ENCODE results near the gene NKX2-2. TPM values are rescaled to one million over a fixed set of nuclear protein-coding genes. Genes with fewer than 3 reads are reported as not detected.
A peak's percentile ranks its signal among the peaks of the same experiment; 100 is the strongest.

The NKX2-2 gene
- total and polyA plus RNA-seq, 2 of the 4 experiments (the other 2 are of a cell fraction) = not detected

- Histone ChIP-seq H3K27ac (ENCODE audit: insufficient read depth, low read length) (no peak overlapping the region), H3K14ac (replicated peaks; ENCODE audit: low read depth, low read length) (no peak overlapping the region), H2AK5ac (ENCODE audit: low read depth, low read length) (no peak overlapping the region), H2BK20ac (ENCODE audit: low read depth, low read length) (no peak overlapping the region), H2BK120ac (ENCODE audit: low read depth, low read length) (no peak overlapping the region), H3K9me1 (ENCODE audit: insufficient read depth, low read length) (no peaks in the 10 kb centered on the region), H2BK5ac (ENCODE audit: low read depth, low read length, poor library complexity, severe bottlenecking) (no peak overlapping the region), H2AK9ac (replicated peaks; ENCODE audit: low read depth, low read length, poor library complexity) (peak overlapping the region; percentile 22), H2AFZ (replicated peaks; ENCODE audit: low read length, poor library complexity) (no peak overlapping the region), H4K8ac (ENCODE audit: low read depth in 2 of 2, low read length in 2 of 2) (no peak overlapping the region), H3K4ac (ENCODE audit: low read depth, low read length) (no peak overlapping the region), H3K56ac (ENCODE audit: extremely low read depth, insufficient read depth, low read length) (no peak overlapping the region), H3K18ac (ENCODE audit: low read depth, low read length) (no peak overlapping the region), H3K4me2 (ENCODE audit: low read depth, low read length) (no peak overlapping the region), H3K9ac (ENCODE audit: low read depth, low read length) (no peak overlapping the region), H3K36me3 (ENCODE audit: control insufficient read depth, insufficient read depth, low read length) (no peaks in the 10 kb centered on the region), H2BK15ac (ENCODE audit: low read depth, low read length) (no peak overlapping the region), H4K5ac (ENCODE audit: low read depth, low read length) (no peak overlapping the region), H3K4me1 (ENCODE audit: control insufficient read depth, insufficient read depth, low read length) (peaks cover 3% of the 10 kb centered on the region; the same call in 1 of the 2 replicates), H3K4me3 (ENCODE audit: insufficient read depth, low read depth, low read length) (no peak overlapping the region), H4K20me1 (ENCODE audit: insufficient read depth, low read length) (no peaks in the 10 kb centered on the region), H3K79me1 (ENCODE audit: low read depth in 1 of 2, low read length in 2 of 2) (no peaks in the 10 kb centered on the region), H4K91ac (ENCODE audit: insufficient read depth, low read depth, low read length) (no peak overlapping the region), H3K9me3 (ENCODE audit: control insufficient read depth, insufficient read depth, low read length) (0 out of 2 replicates have a peak, but pooled peaks cover 2% of the 10 kb centered on the region), H3K27me3 (ENCODE audit: control insufficient read depth, insufficient read depth, low read length) (peaks cover 95% of the 10 kb centered on the region), H3K23ac (ENCODE audit: low read depth, low read length) (no peak overlapping the region)
- ChIA-PET POLR2A (ENCODE audit: unreplicated experiment) (no interaction called here), CTCF (interaction anchor here (0.6 to 0.9 kb wide), 3 partner anchors 16 to 376 kb away, joined by 3 to 6 read pairs (median 5); no protein-coding TSS in a partner anchor)
- intact Hi-C loops (cut with micrococcal nuclease) = no loop called here
- no peak for ATAC-seq (ENCODE audit: low read depth)
- DNase-seq = no peak
- TF ChIP-seq MAZ (IDR thresholded peaks at IDR 0.05; ENCODE audit: borderline replicate concordance, low read depth, low read length) (no peak), SMC3 (IDR thresholded peaks at IDR 0.05; ENCODE audit: low read depth, low read length) (no peak), RFX5 (IDR thresholded peaks at IDR 0.05; ENCODE audit: low read depth, low read length) (no peak), RAD21 (IDR thresholded peaks at IDR 0.05; ENCODE audit: low read length) (no peak), CTCF (conservative IDR thresholded peaks at IDR 0.05; ENCODE audit: low read depth, low read length) (no peak), FOS (IDR thresholded peaks at IDR 0.05; ENCODE audit: low read depth, low read length) (no peak), CHD1 (IDR thresholded peaks at IDR 0.05; ENCODE audit: low read depth, low read length) (no peak), USF2 (IDR thresholded peaks at IDR 0.05; ENCODE audit: low read depth, low read length) (no peak), MXI1 (IDR thresholded peaks at IDR 0.05; ENCODE audit: borderline replicate concordance, low read depth, low read length) (no peak), CEBPB (IDR thresholded peaks at IDR 0.05; ENCODE audit: low read depth, low read length) (no peak), MAFK (IDR thresholded peaks at IDR 0.05; ENCODE audit: low read depth, low read length) (no peak), BHLHE40 (IDR thresholded peaks at IDR 0.05; ENCODE audit: low read depth, low read length) (no peak)
- dilution Hi-C loops (cut with HindIII; ENCODE audit: low sequenced_read_pairs, unreplicated experiment) = no loop called here
- in situ Hi-C loops (cut with MboI; ENCODE audit: low sequenced_read_pairs) = no loop called here
- 0% methylated on average over 3 of the region's 20 CpGs; no CpG with 5 or more reads in 1 of the 2 experiments for WGBS, 2 experiments (ENCODE audit: extremely low coverage in 2 of 2, insufficient read length in 1 of 2)
- no TSS peak for BruUV-seq (replicated peaks)
Measured at GRCh38 chr20:21516180-21516567, 2.3 kb upstream of the NKX2-2 start.
